Osteocyte (in vitro differentiated cells): ENCODE measurements around the gene OR1L8. TPM values are rescaled to one million over a fixed set of nuclear protein-coding genes. Genes with fewer than 3 reads are reported as not detected.

Experiments used
- DNase-seq: peaks from one replicate; pipeline ENCODE4 v3.0.0; 2021; ENCODE audit warnings: mixed read lengths; ENCODE audit not compliant: unreplicated experiment; ENCODE audit errors: extremely low spot score
- H3K27ac Mint-ChIP-seq: one replicate; pipeline ENCODE4 v1.8.0; 2021; ENCODE audit warnings: mild to moderate bottlenecking, mixed read lengths; ENCODE audit not compliant: unreplicated experiment
- H3K27me3 Mint-ChIP-seq: one replicate; pipeline ENCODE4 v1.8.0; 2021; ENCODE audit warnings: mixed read lengths; ENCODE audit not compliant: unreplicated experiment
- H3K36me3 Mint-ChIP-seq: one replicate; pipeline ENCODE4 v1.8.0; 2021; ENCODE audit warnings: mixed read lengths; ENCODE audit not compliant: unreplicated experiment
- H3K4me1 Mint-ChIP-seq: one replicate; pipeline ENCODE4 v1.8.0; 2021; ENCODE audit warnings: mixed read lengths; ENCODE audit not compliant: unreplicated experiment
- H3K4me3 Mint-ChIP-seq: one replicate; pipeline ENCODE4 v1.8.0; 2021; ENCODE audit warnings: mild to moderate bottlenecking, moderate library complexity, mixed read lengths; ENCODE audit not compliant: unreplicated experiment
- H3K9me3 Mint-ChIP-seq: one replicate; pipeline ENCODE4 v1.8.0; 2021; ENCODE audit warnings: mixed read lengths; ENCODE audit not compliant: unreplicated experiment
- total RNA-seq: library from RNA; stranded (reverse); gene quantifications from 2 replicates; pipeline ENCODE4 v1.2.1, GENCODE V29; 2021
- TF ChIP-seq, protein P1 (sequence below): fragments of 200-600 bp; sonication (generic); IDR thresholded peaks from 2 replicates; pipeline ENCODE4 v1.5.0; 2021; ENCODE audit warnings: antibody characterized with exemption, mild to moderate bottlenecking, moderate library complexity

The OR1L8 gene
- total RNA-seq, 1 donor from 2014 or later: not detected

DNA sequence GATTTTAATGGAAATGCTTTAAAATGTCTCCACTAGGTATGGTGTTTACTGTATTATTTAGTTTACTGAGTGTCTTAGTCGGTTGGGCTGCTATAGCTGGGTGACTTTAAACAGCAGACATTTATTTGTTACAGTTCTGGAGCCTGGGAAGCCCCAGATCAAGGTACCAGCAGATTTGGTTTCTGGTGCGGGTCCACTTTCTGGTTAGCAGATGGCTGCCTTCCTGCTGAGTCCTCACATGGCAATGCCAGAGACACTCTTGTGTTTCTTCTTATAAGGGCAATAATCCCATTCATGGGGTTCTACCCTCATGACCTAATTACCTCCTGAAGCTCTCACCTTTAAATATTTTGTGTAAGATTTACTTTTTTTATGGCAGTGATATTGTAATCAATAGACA, 65.0 kb downstream of the OR1L8 start:
- no peak overlapping the region for H3K4me3 Mint-ChIP-seq

More for the DNA sequence above, 65.0 kb downstream of the OR1L8 start:
- no peaks in the 10 kb centered on the region for H3K9me3 Mint-ChIP-seq
- DNase-seq: no peak
- no peaks in the 10 kb centered on the region for H3K4me1 Mint-ChIP-seq
- TF ChIP-seq, protein P1, sequence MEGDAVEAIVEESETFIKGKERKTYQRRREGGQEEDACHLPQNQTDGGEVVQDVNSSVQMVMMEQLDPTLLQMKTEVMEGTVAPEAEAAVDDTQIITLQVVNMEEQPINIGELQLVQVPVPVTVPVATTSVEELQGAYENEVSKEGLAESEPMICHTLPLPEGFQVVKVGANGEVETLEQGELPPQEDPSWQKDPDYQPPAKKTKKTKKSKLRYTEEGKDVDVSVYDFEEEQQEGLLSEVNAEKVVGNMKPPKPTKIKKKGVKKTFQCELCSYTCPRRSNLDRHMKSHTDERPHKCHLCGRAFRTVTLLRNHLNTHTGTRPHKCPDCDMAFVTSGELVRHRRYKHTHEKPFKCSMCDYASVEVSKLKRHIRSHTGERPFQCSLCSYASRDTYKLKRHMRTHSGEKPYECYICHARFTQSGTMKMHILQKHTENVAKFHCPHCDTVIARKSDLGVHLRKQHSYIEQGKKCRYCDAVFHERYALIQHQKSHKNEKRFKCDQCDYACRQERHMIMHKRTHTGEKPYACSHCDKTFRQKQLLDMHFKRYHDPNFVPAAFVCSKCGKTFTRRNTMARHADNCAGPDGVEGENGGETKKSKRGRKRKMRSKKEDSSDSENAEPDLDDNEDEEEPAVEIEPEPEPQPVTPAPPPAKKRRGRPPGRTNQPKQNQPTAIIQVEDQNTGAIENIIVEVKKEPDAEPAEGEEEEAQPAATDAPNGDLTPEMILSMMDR: no peak
- no peaks in the 10 kb centered on the region for H3K36me3 Mint-ChIP-seq
- H3K27ac Mint-ChIP-seq: no peak overlapping the region
- H3K27me3 Mint-ChIP-seq: peaks cover 17% of the 10 kb centered on the region

Other genes starting within 250 kb of the OR1L8 start
- 2.5 and 3.1 TPM in 2 replicates for gene PTGS1, start 212.4 kb downstream of the OR1L8 start, total RNA-seq
- not detected in 2 replicates for gene OR1J1, start 105.5 kb downstream of the OR1L8 start, total RNA-seq
- gene OR1J2, start 72.6 kb downstream of the OR1L8 start, total RNA-seq: not detected in 2 replicates
- gene OR1J4, start 64.2 kb downstream of the OR1L8 start, total RNA-seq: not detected in 2 replicates
- not detected in 2 replicates for gene OR1N1, start 56.1 kb downstream of the OR1L8 start, total RNA-seq
- not detected in 2 replicates for gene OR1N2, start 30.3 kb downstream of the OR1L8 start, total RNA-seq
- gene OR1Q1, start 31.4 kb upstream of the OR1L8 start, total RNA-seq: not detected in 2 replicates
- gene OR1B1, start 74.2 kb upstream of the OR1L8 start, total RNA-seq: not detected in 2 replicates
- not detected in 2 replicates for gene OR1L1, start 78.3 kb upstream of the OR1L8 start, total RNA-seq
- gene OR1L3, start 91.7 kb upstream of the OR1L8 start, total RNA-seq: not detected in 2 replicates
- gene OR1L4, start 140.6 kb upstream of the OR1L8 start, total RNA-seq: not detected in 2 replicates
- not detected in 2 replicates for gene OR1L6, start 158.9 kb upstream of the OR1L8 start, total RNA-seq
- gene OR5C1, start 205.5 kb upstream of the OR1L8 start, total RNA-seq: not detected in 2 replicates
- not detected in 2 replicates for gene OR1K1, start 216.7 kb upstream of the OR1L8 start, total RNA-seq
- gene PDCL, start 245.2 kb upstream of the OR1L8 start, total RNA-seq: 27.4 and 30.6 TPM in 2 replicates